NCI-H2171 (cell line): ENCODE data around the gene SLC6A11.

Source experiments
- DNase-seq: peaks from one replicate; lab custom pipeline; 2025; lab: John Stamatoyannopoulos, UW

The SLC6A11 gene

GRCh38 chr3:10981031-10981430, 165.0 kb downstream of the SLC6A11 start:
- no peak for DNase-seq

DNA sequence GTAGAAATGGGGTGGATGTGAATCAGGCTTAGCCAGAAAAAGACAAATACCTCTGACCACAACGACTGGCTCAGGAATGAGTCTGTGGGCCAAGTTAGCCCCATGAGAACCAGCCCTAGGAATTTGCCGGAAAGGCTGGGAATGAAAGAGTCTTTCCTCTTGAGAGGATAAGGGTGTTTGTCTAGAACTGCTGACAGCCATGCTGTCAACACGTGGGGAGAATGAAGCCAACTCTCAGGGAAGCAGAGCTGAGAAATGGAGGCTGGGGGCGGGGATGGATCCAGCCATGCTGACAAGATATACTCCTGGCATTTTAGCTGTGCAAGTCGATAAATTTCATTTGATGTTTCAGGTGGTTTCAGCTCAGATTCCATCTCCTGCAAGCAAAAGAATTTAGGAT, 165.9 kb downstream of the SLC6A11 start:
- no peak for DNase-seq

DNA sequence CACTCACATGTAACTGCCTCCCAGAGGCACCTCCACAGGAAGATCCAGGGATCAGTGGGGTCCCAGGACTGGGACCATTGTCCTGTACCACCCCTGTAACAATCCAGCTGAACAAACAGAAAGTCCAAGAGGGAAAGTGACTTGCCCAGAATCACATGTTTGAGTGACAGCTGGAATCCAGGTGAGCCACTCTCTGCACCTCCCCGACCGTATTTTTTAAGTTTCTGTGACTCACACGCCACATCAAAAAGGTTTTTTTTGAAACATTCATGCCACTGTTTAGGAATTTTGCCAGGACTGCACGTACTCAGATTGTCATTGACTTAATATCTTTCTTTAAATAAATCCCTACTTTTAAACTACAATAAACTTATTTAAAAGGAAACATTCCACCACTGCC, 166.8 kb downstream of the SLC6A11 start:
- no peak for DNase-seq

- DNase-seq = no peak
Observed at GRCh38 chr3:10983219-10983916, 167.3 kb downstream of the SLC6A11 start.

GRCh38 chr3:10984371-10984896, 168.4 kb downstream of the SLC6A11 start:
- DNase-seq = no peak

- no peak for DNase-seq
Observed at GRCh38 chr3:10985181-10985580, 169.2 kb downstream of the SLC6A11 start.

DNA sequence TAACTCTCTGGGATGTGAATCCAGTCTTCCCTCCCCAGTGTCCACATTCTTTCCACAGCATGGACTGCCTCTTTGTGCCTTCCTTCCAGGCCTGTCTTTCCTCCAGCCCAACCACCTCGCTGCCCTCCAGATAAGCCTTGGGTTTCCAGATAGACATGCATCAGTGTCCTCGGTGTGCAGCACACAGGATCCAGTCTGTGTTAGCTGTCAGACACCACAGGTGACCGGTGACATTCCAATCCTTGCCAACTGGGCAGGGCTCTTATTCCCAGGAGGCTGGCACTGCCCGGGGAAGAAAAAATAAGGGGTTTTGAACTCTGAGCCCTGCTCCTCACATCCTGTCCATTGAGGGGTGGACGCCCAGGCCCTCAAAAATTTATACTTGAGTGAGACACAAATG, 170.6 kb downstream of the SLC6A11 start:
- DNase-seq = no peak

DNA sequence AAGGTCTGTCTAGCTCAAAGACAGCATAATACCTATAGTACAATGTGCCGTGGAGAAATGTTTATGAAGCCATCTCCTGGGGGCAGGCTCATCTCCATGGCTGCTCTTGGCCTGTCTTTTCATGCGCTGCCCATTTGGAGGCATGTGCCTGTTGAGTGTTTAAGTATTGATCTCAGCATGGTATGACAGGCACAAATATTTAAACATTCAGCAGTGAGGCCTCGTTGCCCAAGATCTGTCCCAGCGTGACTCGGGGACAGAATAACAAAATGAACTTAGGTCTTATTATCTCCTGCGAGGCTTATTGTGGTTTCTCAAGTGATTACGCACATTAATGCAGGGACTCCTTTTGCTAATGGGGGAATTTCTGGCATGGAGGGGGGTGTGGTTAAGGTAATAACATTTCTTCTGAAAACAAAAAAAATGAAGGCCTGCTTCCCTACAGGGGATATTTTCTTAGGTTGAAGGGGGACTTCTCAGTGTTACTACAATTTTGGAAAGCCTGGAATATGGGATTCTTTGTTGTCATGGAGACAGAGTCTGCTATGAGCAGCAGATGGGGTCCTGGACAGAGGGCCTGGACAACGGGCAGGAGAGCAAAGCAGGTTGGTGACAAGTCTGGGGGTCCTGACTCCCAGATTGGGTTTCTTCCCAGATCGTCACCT, 172.1 kb downstream of the SLC6A11 start:
- DNase-seq = no peak

DNA sequence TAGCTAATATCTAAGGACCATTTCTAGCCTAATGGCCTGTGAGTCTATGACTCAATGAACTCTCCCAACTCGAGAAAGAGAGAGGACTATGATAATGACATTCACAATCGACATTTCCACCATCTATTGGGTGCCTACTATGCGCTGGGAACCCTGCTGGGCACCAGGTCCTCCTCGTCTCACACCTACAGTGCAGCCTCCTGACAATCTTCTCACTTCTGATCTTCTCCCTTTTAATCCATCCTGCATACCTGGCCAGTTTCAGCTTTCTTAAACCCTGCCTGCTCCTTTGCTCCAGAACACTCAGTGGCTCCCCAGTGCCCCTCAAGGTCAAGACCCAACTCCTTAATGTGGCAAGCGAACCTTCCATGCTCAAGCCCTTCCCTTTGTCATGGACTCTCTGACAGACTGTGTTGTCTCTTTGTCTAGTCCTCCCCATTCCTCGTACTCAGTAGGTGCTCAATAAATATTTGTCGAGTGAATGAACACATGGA, 173.0 kb downstream of the SLC6A11 start:
- DNase-seq = no peak
